ENCODE data around the gene FRY.

Gene FRY

DNA sequence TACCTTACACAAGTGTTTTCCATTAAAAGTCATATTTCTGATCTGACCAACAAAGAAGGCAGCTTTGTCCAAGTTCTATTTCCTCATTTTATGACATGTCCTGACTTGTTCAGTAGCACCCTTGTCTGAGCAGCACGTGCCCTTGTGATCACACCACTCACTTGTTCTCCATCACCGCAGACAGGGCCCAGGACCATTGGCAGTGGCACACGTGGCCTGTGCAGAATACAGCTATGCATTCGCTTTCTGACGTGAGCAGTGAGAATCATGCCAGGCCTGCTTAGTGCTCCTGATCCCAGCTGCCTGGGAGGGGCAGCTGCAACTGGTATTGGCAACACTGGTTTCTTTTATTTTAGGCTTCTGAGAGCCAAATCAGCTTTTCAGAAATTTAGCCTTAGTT is 134.2 kb downstream of the FRY start:
- no peak for DNase-seq (ENCODE audit: low read depth in 2 of 2, low spot score in 1 of 2)

DNA sequence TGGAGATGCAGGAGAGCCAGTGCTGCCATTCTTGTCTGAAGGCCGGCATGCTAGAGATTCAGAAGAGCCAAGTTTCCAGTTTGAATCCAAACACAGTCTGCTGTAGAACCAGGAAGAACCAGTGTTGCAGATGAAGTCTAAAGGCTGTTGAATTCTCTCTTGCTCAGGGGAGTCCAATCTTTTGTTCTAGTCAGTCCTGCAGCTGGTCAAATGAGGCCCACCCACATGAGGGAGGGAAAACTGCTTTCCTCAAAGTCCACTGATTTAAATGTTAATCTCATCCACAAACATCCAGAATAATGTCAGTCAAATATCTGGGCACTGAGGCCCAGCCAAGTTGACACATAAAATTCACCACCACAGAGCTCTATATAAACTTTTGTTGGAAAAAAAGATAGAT is 136.6 kb downstream of the FRY start:
- no peak for DNase-seq (ENCODE audit: low read depth in 2 of 2, low spot score in 1 of 2)

DNA sequence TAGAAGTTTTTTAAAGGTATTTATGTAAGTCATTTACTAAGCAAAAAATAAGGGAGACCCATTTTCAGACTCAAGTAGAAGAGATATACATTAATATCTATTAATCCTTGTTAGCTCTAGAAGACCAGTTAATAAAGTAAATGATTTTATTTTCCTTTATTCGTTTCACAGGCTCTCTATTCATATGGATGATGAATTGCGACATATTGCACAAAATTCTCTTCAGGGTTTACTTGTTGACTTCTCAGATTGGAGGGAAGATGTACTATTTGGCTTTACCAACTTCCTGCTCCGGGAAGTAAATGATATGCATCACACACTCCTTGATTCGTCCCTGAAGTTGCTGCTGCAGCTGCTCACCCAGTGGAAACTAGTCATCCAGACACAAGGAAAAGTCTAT is 139.3 kb downstream of the FRY start:
- DNase-seq (ENCODE audit: low read depth in 2 of 2, low spot score in 1 of 2) = no peak

DNA sequence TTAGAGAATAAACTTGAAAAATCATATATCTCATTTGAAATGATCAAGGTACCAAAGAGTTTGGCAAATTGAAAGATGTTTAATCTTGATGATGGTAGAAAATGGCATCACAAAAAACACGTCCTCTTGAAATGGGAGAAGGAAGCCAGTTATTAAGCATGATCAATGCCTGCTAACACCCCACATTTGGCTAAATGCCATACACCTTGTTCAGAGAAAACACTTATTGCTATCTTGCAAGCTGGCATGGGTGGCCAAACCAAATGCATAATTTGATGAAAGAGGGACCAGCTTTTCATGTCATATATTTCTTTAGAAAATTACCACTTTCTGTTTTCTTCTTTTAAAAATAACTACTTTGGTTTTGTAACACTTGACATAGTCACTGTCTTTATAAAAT is 142.3 kb downstream of the FRY start:
- DNase-seq (ENCODE audit: low read depth in 2 of 2, low spot score in 1 of 2) = no peak

DNA sequence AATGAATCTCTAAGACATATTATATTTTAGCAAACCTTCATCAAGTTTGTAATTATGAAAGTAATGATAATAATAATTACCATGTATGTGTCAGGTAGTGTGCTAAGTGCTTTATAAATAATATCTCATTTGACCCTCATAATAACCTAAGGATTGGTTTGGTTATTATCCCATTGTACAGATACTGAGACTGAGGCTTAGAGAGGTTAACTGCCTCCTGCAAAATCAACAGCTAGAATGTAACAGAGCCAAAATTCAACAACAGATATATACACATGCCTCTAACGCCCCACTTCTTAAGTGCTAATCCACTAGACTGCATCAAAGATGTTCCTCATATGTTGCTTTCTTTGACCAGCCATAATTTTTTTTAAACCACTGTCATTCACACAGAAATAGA is 142.8 kb downstream of the FRY start:
- DNase-seq (ENCODE audit: low read depth in 2 of 2, low spot score in 1 of 2) = no peak

DNA sequence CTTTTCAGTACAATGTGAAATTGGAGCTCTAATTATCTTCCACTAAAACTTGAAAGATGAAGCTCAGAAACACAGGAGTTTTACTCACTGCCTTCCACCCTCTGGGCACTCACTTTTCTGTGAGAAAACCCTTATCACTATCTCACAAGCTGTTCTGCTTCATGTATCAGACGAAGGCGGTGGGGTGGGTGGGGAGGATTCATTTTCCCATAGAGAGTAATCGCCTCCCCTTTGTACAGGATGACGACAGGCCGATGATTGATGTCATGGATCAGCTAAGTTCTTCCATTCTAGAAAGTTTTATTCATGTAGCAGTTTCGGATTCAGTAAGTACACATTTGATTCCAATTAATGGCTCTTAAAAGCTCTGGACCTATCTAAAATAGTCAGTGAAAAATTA is 143.7 kb downstream of the FRY start:
- DNase-seq (ENCODE audit: low read depth in 2 of 2, low spot score in 1 of 2) = no peak

DNA sequence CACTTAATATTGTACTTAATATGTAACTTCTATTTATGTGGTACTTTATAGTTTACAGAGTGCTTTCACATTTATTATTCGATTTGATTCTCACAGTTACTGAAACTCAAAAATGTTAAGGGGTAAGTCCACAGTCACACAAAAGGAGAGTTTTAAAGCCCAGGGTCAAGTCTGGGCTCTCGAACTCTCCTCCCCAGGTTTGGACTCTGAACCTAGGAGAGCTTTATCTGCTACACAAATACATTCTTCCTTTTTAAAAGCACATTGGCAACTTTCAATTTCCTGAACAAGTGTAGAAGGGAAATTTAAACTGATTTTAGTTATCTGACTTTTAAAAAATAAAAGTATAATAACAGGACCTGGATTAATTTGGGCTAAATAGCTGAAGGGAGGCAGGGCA is 144.4 kb downstream of the FRY start:
- DNase-seq (ENCODE audit: low read depth in 2 of 2, low spot score in 1 of 2) = no peak

DNA sequence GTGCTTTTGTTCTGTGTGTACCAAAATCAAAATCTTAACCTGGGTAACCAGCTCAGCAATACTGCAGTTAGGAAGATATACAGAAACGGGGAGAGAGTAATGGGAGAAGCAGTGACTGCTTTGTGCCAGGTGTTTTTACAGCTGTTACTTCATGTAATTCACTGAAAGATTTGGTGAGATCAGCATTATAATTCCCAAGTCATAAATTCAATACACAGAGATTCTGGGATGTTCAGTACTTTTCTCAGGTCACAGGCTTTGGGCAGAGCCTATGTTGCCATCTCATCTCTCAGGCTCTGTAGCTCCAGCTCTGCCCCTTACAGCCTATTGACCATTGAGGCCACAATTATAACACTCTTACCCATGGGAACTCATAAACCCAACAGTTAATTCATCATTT is 145.1 kb downstream of the FRY start:
- DNase-seq (ENCODE audit: low read depth in 2 of 2, low spot score in 1 of 2) = no peak

DNA sequence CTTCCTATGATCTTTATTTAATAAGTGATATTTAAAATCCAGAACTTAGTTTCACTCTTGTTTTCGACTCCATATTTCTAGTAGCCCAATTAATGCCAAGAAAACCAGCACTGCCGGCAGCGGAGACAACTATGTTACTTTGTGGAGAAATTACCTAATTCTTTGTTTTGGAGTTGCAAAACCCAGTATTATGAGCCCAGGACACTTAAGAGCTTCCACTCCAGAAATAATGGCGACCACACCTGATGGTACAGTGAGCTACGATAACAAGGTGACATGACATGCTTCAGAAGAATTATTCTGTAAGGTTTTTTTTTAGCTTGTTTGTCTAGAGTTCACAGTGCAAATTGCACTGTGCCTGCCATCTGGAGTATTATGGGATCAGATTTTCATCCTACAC is 147.2 kb downstream of the FRY start:
- DNase-seq (ENCODE audit: low read depth in 2 of 2, low spot score in 1 of 2) = no peak

DNA sequence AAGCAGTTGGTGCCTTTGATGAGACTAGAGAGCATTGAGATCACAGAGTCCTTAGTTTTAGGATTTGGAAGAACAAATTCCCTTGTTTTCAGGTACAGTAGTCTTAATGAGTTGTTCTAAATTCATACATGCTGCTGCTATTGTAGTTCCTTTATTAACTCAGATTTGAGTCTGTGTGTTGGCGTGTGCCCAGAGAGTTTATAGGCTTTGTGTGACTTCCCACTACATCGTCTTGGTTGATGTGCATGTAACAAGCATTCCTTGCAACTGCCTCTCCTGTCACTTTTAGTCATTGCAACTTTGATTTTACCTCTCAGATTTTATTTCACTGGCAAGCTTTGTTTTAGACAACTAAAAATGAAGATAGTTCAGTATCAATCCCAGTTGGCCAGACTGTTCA is 148.1 kb downstream of the FRY start:
- no peak for DNase-seq (ENCODE audit: low read depth in 2 of 2, low spot score in 1 of 2)

DNA sequence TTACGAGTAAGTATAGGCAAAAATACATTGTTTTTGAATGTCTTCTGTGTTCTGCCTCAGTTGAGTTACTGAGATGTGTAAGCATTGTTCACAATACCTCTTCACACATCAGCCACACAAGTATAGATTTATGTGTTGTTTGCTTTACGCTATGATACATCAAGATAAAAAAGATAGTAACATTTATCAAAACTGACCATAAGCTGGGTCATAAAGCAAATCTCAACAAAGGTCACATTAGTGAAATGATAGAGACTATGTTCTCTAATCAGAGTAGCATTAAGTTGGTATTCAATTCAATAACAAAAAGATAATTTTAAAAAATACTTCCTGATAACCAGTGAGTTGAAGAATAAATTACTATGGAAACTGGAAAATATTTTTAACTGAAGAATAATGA is 156.1 kb downstream of the FRY start:
- no peak for DNase-seq (ENCODE audit: low read depth in 2 of 2, low spot score in 1 of 2)

DNA sequence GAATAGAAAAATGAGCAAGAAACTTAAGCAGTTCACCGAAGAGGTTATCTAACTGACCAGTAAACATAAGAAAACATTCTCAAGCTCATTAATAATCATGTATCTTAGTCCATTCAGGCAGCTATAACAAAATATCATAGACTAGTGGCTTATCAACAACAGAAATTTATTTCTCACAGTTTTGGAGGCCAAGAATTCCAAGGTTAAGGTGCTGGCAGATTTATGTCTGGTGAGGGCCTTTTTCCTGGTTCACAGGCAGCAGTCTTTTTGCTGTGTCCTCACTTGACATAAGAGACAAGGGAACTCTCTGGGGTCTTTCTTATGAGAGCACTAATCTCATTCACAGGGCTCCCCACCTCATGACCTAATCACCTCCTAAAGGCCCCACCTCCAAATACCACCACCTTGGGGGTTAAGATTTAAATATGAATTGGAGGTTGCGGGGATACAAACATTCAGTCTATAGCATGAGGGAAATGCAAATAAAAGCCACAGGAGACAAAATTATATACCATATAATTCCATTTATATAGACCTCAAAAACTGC is 160.0 kb downstream of the FRY start:
- no peak for DNase-seq (ENCODE audit: low read depth in 2 of 2, low spot score in 1 of 2)

DNA sequence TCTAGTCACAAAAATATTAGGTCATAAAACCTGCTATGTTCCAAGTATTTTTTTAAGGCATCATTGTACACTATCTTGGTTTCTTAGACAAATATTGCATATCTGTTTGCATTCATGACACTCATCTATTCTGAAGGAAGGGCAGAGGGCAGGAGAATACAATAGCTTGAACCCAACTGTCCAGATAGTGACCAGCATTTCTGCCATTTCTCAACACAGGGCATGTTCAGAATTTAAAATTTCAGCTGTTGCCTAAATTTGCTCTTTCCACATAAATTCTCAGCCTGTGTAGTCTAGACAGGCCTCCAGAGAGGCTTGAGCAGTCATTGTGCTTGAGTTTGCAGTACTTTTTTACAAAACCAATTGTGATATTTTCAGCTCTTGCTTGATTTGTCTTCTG is 164.1 kb downstream of the FRY start:
- no peak for DNase-seq (ENCODE audit: low read depth in 2 of 2, low spot score in 1 of 2)

DNA sequence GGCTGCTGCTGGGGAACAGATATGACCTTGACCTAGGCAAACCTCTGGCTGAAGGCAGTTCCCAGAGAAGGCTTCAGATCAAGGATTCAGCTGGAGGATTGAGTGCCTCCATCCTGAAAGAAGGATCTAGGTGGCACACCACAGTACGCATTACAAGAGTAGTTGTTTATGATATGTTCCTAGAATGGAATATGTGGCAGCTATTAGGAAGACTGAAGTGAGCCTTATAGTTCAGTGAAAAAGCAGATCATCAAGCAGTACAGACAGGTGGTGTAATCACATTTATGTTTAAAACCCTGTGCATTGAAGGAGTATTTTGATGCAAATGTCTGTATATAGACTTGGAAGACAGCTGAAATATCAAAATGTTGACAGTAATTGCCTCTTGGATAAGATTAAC is 167.6 kb downstream of the FRY start:
- DNase-seq (ENCODE audit: low read depth in 2 of 2, low spot score in 1 of 2) = no peak

DNA sequence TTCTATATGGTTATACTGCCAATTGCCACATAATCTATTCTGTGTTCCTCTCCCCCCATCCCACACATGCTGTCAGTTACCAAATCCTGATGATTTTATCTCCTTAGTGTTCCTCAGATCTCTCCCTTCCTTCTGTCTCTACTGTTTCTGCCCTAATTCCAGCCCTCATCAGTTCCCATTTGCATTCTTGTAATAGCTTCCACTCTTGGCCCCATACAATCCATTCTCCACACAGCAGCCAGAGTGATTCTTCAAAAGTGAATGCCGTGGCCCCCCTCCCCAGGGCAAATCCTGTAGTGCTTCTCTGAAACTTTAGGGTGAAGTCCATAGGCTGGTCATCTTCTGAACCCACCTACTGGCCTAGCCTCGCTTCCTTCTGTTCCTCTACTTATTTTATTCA is 169.2 kb downstream of the FRY start:
- DNase-seq (ENCODE audit: low read depth in 2 of 2, low spot score in 1 of 2) = no peak

DNA sequence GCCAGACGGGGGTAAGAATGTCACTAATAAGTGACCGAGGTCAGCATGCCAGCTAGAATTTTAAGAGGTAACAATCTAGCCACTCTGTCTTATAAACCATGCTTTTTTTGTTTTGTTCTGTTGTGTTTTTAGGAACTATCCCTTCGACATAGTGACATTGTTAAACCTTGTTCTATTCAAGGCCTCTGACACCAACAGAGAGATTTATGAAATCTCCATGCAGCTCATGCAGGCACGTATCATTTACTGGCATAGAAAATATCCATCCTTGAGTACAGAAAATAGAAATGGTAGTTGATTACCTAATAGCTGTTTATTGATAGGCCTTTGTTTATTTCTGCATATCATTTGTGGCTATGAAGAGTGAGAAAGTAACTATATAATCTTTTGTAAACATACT is 170.2 kb downstream of the FRY start:
- DNase-seq (ENCODE audit: low read depth in 2 of 2, low spot score in 1 of 2) = no peak

DNA sequence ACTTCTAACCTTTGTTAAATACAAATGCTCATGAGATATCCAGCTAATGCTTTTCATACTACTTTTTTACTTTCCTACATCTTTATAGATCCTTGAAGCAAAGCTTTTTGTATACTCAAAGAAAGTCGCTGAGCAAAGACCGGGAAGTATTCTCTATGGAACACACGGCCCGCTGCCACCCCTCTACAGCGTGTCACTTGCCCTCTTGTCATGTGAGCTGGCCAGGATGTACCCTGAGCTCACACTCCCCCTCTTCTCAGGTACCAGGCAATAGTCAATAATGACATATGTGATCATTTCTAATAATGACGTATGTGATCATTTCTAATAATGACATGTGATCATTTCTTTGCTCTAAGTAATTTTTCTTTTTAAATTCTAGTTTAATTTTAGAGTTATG is 170.7 kb downstream of the FRY start:
- DNase-seq (ENCODE audit: low read depth in 2 of 2, low spot score in 1 of 2) = no peak

DNA sequence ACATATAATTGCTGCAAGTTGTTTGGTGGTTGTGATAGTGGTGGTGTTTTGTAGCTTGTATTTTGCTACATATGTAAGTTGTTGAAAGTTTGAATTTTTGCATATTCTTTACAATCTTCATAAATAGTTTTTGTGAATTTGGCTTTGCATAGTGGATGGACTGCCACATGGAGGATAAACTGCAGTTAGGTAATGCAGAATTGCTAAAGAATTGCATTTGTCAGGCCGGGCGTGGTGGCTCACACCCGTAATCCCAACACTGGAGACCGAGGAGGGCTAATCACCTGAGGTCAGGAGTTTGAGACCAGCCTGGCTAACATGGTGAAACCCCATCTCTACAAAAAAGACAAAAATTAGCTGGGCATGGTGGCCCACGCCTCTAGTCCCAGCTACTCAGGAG is 171.6 kb downstream of the FRY start:
- no peak for DNase-seq (ENCODE audit: low read depth in 2 of 2, low spot score in 1 of 2)

DNA sequence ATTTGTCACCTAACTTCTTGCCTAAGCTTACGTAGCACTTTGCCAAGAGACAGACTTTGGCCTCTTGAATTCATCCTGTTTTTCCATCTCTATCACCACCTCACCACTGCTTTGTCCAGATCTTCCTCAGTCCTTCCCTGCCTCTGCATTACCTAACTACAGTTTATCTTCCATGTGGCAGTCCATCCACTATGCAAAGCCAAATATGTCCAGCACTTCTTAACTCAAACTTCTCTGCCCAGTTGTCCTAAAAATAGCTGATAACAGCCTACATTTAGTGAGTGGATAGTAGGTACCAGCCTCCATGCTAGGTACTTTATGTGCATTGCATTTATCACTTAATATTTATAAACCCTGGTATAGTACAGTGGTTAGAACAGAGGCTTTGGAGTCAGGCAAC is 172.2 kb downstream of the FRY start:
- DNase-seq (ENCODE audit: low read depth in 2 of 2, low spot score in 1 of 2) = no peak

DNA sequence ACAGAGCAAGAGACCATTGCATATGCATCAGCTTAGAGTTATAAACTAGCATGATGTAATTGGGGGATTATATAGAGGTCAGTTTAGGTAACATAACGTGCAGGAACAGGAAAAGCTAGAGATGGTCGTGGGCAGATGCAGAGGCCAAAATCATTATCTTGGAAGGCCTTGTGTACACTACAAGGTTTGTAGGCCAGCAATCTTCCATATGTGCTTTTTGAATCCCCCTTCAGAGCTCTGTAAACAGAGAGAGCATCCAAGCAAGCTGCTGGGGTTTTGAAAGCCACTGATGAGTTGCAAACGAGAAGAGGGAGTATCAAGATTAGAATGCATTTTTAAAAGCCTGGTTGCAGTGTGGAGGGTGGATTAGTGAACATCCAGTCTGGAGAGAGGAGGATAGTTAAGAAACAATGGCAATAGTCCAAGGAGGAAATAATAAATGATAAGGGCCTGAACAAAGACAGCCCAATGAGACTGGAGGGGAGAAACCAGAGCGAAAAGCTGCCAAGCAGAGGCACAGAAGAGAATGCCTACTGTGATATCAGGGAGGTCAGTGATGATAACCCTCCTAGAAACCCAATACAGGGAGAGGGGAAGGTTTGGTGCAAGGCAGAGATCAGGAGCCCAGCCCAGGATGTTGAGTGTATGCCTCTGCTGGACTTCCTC is 174.0 kb downstream of the FRY start:
- DNase-seq (ENCODE audit: low read depth in 2 of 2, low spot score in 1 of 2) = no peak

DNA sequence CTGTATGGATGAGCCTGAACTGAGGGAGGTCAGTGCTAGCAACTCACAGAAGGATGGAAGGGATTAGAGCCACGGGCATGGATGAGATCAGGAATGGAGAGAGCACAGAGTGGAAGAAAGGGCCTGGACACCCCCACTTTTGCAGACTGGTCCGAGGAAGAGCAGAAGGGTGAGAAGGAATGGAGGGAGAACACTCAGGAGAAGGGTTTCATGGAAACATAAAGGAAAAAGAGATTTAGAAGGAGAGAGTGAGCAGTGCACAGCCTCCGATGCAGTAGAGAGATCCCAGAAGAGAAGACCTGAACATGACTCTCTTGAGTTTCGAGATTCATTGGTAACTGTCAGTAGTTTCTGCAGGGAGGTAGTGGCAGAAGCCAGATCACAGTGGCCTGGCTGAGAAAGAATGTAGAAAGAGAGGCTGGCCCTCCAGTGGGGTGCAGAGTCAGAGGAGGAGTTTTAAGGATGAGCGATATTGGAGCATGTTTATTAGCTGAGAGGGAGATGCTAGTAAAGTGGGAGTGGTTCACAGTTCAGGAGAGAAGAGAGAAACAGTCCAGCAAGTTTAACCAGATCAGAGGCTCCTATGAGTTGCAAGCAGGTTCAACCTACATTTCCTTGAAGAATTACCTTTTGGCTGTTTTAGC is 174.6 kb downstream of the FRY start:
- DNase-seq (ENCODE audit: low read depth in 2 of 2, low spot score in 1 of 2) = no peak

DNA sequence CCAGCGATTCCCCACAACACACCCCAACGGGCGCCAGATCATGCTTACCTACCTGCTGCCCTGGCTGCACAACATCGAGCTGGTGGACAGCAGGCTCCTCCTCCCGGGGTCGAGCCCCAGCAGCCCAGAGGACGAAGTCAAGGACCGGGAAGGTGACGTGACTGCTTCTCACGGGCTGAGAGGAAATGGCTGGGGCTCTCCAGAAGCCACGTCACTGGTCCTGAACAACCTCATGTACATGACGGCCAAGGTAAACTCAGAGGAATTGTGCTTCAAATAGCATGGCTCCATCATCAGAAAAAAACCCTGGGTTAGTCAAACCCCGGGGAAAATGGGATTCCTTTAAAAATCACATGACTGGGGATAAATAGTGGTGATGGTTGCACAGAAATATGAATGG is 177.3 kb downstream of the FRY start:
- DNase-seq (ENCODE audit: low read depth in 2 of 2, low spot score in 1 of 2) = no peak

DNA sequence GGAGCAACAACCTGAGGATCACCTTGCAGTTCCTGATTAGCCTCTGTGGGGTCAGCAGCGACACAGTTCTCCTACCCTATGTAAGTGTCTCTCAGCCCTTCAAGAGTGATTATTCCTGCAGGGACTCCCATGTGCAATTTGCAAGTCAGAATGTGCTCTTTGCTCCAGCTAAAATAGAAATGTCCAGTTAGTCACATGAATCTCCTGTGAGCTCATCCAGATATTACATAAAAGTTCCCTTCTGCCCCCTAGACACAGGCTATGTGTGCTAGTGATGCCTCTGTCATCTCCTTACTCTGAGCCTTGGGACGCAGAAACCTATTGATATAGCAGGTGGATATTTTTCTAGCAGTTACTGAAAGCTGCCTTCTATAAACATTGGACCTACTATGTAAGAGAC is 178.1 kb downstream of the FRY start:
- DNase-seq (ENCODE audit: low read depth in 2 of 2, low spot score in 1 of 2) = no peak

Measured in stimulated activated CD8-positive, alpha-beta memory T cell treated with anti-CD3 and anti-CD28 coated beads, Interleukin-4, amount 100 ng/mL, for 1 hour (primary cell).